Measurements from ENCODE around the gene NDUFS2. TPM values are rescaled to one million over a fixed set of nuclear protein-coding genes. Genes with fewer than 3 reads are reported as not detected.

NDUFS2 gene
- total RNA-seq, 1 donor from 2014 or later, result 124 TPM

GRCh38 chr1:161225534-161226319, 23.6 kb downstream of the NDUFS2 start, which contains the start of gene TOMM40L:
Gene TOMM40L, plus strand, starts transcription at chr1:161226060. Its CDS starts 430 bp downstream, at chr1:161226490.
- peak within 1 kb of the TSS; percentile 71 for H3K4me3 ChIP-seq (ENCODE audit: low read depth, low read length)
- peak; percentile 67 for TF ChIP-seq CTCF (conservative IDR thresholded peaks at IDR 0.05; ENCODE audit: low read depth, low read length)
- peak; percentile 98 for DNase-seq (ENCODE audit: low read depth)

GRCh38 chr1:161226320-161226711, 24.1 kb downstream of the NDUFS2 start:
- DNase-seq (ENCODE audit: low read depth), result no peak
- H3K4me3 ChIP-seq (ENCODE audit: low read depth, low read length), result peak overlapping the region; percentile 71
- TF ChIP-seq CTCF (conservative IDR thresholded peaks at IDR 0.05; ENCODE audit: low read depth, low read length), result no peak

- DNase-seq (ENCODE audit: low read depth), result no peak
- no peak for TF ChIP-seq CTCF (conservative IDR thresholded peaks at IDR 0.05; ENCODE audit: low read depth, low read length)
- peak overlapping the region; percentile 71 for H3K4me3 ChIP-seq (ENCODE audit: low read depth, low read length)
Observed at GRCh38 chr1:161226759-161227158, 24.6 kb downstream of the NDUFS2 start.

- H3K4me3 ChIP-seq (ENCODE audit: low read depth, low read length), result peak overlapping the region; percentile 71
- peak; percentile 83 for TF ChIP-seq CTCF (conservative IDR thresholded peaks at IDR 0.05; ENCODE audit: low read depth, low read length)
Observed at GRCh38 chr1:161227196-161227871, 25.2 kb downstream of the NDUFS2 start.

GRCh38 chr1:161228032-161228431, 25.9 kb downstream of the NDUFS2 start:
- DNase-seq (ENCODE audit: low read depth), result no peak
- no peak overlapping the region for H3K4me3 ChIP-seq (ENCODE audit: low read depth, low read length)
- no peak for TF ChIP-seq CTCF (conservative IDR thresholded peaks at IDR 0.05; ENCODE audit: low read depth, low read length)

More at GRCh38 chr1:161227196-161227871, 25.2 kb downstream of the NDUFS2 start:
- DNase-seq (ENCODE audit: low read depth), result no peak

- H3K4me3 ChIP-seq (ENCODE audit: low read depth, low read length), result no peak overlapping the region
- peak; percentile 18 for TF ChIP-seq CTCF (conservative IDR thresholded peaks at IDR 0.05; ENCODE audit: low read depth, low read length)
- no peak for DNase-seq (ENCODE audit: low read depth)
Observed at GRCh38 chr1:161229896-161230295, 27.7 kb downstream of the NDUFS2 start.

Measured in epithelial cell of proximal tubule (primary cell).